GM19467 (cell line): ENCODE measurements around the gene FAM163B.

Experiments
- ATAC-seq: cut with Tn5 transposase; IDR thresholded peaks from one replicate; pipeline ENCODE4 v1.9.1; 2021; ENCODE audit warnings: mild to moderate bottlenecking, moderate library complexity; ENCODE audit not compliant: unreplicated experiment

The FAM163B gene

GRCh38 chr9:133609311-133610098 is at the start of gene FAM163B:
FAM163B (minus strand) TSS chr9:133609389; CDS start chr9:133580223, 29,166 bp downstream.
- ATAC-seq: no peak

GRCh38 chr9:133657120-133657661 is 48.0 kb upstream of the FAM163B start:
- ATAC-seq: no peak

GRCh38 chr9:133656211-133657119 is 47.3 kb upstream of the FAM163B start:
- ATAC-seq: no peak

- no peak for ATAC-seq
These were observed 46.5 kb upstream of the FAM163B start for GRCh38 chr9:133655701-133656100.

GRCh38 chr9:133654736-133655657 is 45.8 kb upstream of the FAM163B start:
- ATAC-seq: no peak

- ATAC-seq: no peak
These were observed 44.4 kb upstream of the FAM163B start for GRCh38 chr9:133653638-133654037.

GRCh38 chr9:133650026-133650425 is 40.8 kb upstream of the FAM163B start:
- ATAC-seq: no peak

- ATAC-seq: no peak
These were observed 40.0 kb upstream of the FAM163B start for GRCh38 chr9:133649194-133649593.

- no peak for ATAC-seq
These were observed 38.7 kb upstream of the FAM163B start for GRCh38 chr9:133647765-133648469.

- no peak for ATAC-seq
These were observed 38.0 kb upstream of the FAM163B start for GRCh38 chr9:133647148-133647547.

GRCh38 chr9:133645021-133645765 is 36.0 kb upstream of the FAM163B start:
- ATAC-seq: no peak

- no peak for ATAC-seq
These were observed 35.0 kb upstream of the FAM163B start for GRCh38 chr9:133643978-133644760.

- ATAC-seq: no peak
These were observed 34.2 kb upstream of the FAM163B start for GRCh38 chr9:133643362-133643755.

GRCh38 chr9:133642708-133643361 is 33.6 kb upstream of the FAM163B start:
- ATAC-seq: no peak

GRCh38 chr9:133641861-133642595 is 32.8 kb upstream of the FAM163B start:
- ATAC-seq: no peak

GRCh38 chr9:133641396-133641655 is 32.1 kb upstream of the FAM163B start:
- ATAC-seq: no peak

- ATAC-seq: no peak
These were observed 31.6 kb upstream of the FAM163B start for GRCh38 chr9:133640580-133641395.
